Measurements from ENCODE around the gene RAP1GDS1. TPM values are rescaled to one million over a fixed set of nuclear protein-coding genes. Genes with fewer than 3 reads are reported as not detected.

Gene RAP1GDS1
- polyA plus RNA-seq, 1 donor (not counting 4 experiments of a cell fraction or from before 2014, with no cell fraction given) = 58.1 TPM

- no peak for DNase-seq (ENCODE audit: low read depth, low spot score)
- Histone ChIP-seq H3K9ac (ENCODE audit: control insufficient read depth, extremely low read depth, insufficient read depth, low read length) (no peak overlapping the region), H3K79me2 (ENCODE audit: control insufficient read depth, insufficient read depth, low read length) (peaks cover 10% of the 10 kb centered on the region), H2AFZ (ENCODE audit: control insufficient read depth, low read length) (no peak overlapping the region), H3K9me1 (ENCODE audit: control insufficient read depth, extremely low read depth, insufficient read depth, low read length) (peaks cover 2% of the 10 kb centered on the region), H3K4me1 (ENCODE audit: control insufficient read depth, extremely low read depth, insufficient read depth, low read length) (peaks cover 16% of the 10 kb centered on the region), H3K27me3 (ENCODE audit: control insufficient read depth, extremely low read depth, insufficient read depth, low read length) (no peaks in the 10 kb centered on the region), H3K4me3 (ENCODE audit: control insufficient read depth in 2 of 3, extremely low read depth in 1 of 3, insufficient read depth in 2 of 3, low read depth in 1 of 3, low read length in 3 of 3) (no peak overlapping the region), H3K27ac (ENCODE audit: control insufficient read depth, insufficient read depth, low read length) (no peak overlapping the region), H3K36me3 (ENCODE audit: control insufficient read depth in 2 of 2, extremely low read depth in 1 of 2, insufficient read depth in 2 of 2, low read length in 2 of 2) (peaks cover 0 to 3% of the 10 kb centered on the region in 2 experiments), H4K20me1 (ENCODE audit: control insufficient read depth, extremely low read depth, insufficient read depth, low read length) (no peaks in the 10 kb centered on the region), H3K4me2 (ENCODE audit: control insufficient read depth, extremely low read depth, insufficient read depth, low read depth, low read length) (no peak overlapping the region), H3K9me3 (ENCODE audit: control insufficient read depth, low read depth, low read length) (no peaks in the 10 kb centered on the region)
- TF ChIP-seq EZH2 (IDR thresholded peaks at IDR 0.05; ENCODE audit: low read length) = no peak
- dilution Hi-C loops (cut with MboI; ENCODE audit: extremely low pct_ligation_motif_present, low sequenced_read_pairs) = no loop called here
- no peak for FAIRE-seq
Measured at GRCh38 chr4:98490251-98490650, 229.1 kb downstream of the RAP1GDS1 start.

- H3K9ac ChIP-seq (ENCODE audit: control insufficient read depth, extremely low read depth, insufficient read depth, low read length) = no peak overlapping the region
- DNase-seq (ENCODE audit: low read depth, low spot score) = no peak
- peaks cover 10% of the 10 kb centered on the region for H3K79me2 ChIP-seq (ENCODE audit: control insufficient read depth, insufficient read depth, low read length)
- TF ChIP-seq EZH2 (IDR thresholded peaks at IDR 0.05; ENCODE audit: low read length) = no peak
- no peak for TF ChIP-seq CTCF (optimal IDR thresholded peaks at IDR 0.05 in 1 of 3, IDR thresholded peaks at IDR 0.05 in 1 of 3, conservative IDR thresholded peaks at IDR 0.05 in 1 of 3; ENCODE audit: extremely low read depth in 1 of 3, insufficient read depth in 2 of 3, low read length in 3 of 3)
- no peak overlapping the region for H2AFZ ChIP-seq (ENCODE audit: control insufficient read depth, low read length)
- H3K4me1 ChIP-seq (ENCODE audit: control insufficient read depth, extremely low read depth, insufficient read depth, low read length) = peaks cover 16% of the 10 kb centered on the region
- H4K20me1 ChIP-seq (ENCODE audit: control insufficient read depth, extremely low read depth, insufficient read depth, low read length) = no peaks in the 10 kb centered on the region
- peak overlapping the region; percentile 27 for H3K4me2 ChIP-seq (ENCODE audit: control insufficient read depth, extremely low read depth, insufficient read depth, low read depth, low read length)
- no peaks in the 10 kb centered on the region for H3K9me3 ChIP-seq (ENCODE audit: control insufficient read depth, low read depth, low read length)
- H3K36me3 ChIP-seq (ENCODE audit: control insufficient read depth in 2 of 2, extremely low read depth in 1 of 2, insufficient read depth in 2 of 2, low read length in 2 of 2) = peaks cover 0 to 3% of the 10 kb centered on the region in 2 experiments
- dilution Hi-C loops (cut with MboI; ENCODE audit: extremely low pct_ligation_motif_present, low sequenced_read_pairs) = no loop called here
- peaks cover 2% of the 10 kb centered on the region for H3K9me1 ChIP-seq (ENCODE audit: control insufficient read depth, extremely low read depth, insufficient read depth, low read length)
- peak; percentile 69 for FAIRE-seq
- no peak overlapping the region for H3K4me3 ChIP-seq (ENCODE audit: control insufficient read depth in 2 of 3, extremely low read depth in 1 of 3, insufficient read depth in 2 of 3, low read depth in 1 of 3, low read length in 3 of 3)
- no peaks in the 10 kb centered on the region for H3K27me3 ChIP-seq (ENCODE audit: control insufficient read depth, extremely low read depth, insufficient read depth, low read length)
- peak overlapping the region; percentile 45 for H3K27ac ChIP-seq (ENCODE audit: control insufficient read depth, insufficient read depth, low read length)
Measured at GRCh38 chr4:98491899-98492559, 230.8 kb downstream of the RAP1GDS1 start.

- TF ChIP-seq EZH2 (IDR thresholded peaks at IDR 0.05; ENCODE audit: low read length) (no peak), CTCF (optimal IDR thresholded peaks at IDR 0.05 in 1 of 3, IDR thresholded peaks at IDR 0.05 in 1 of 3, conservative IDR thresholded peaks at IDR 0.05 in 1 of 3; ENCODE audit: extremely low read depth in 1 of 3, insufficient read depth in 2 of 3, low read length in 3 of 3) (no peak)
Measured at GRCh38 chr4:98493296-98493695, 232.1 kb downstream of the RAP1GDS1 start.

More at GRCh38 chr4:98493296-98493695, 232.1 kb downstream of the RAP1GDS1 start:
- H3K4me3 ChIP-seq (ENCODE audit: control insufficient read depth in 2 of 3, extremely low read depth in 1 of 3, insufficient read depth in 2 of 3, low read depth in 1 of 3, low read length in 3 of 3) = no peak overlapping the region
- H3K9ac ChIP-seq (ENCODE audit: control insufficient read depth, extremely low read depth, insufficient read depth, low read length) = no peak overlapping the region
- H3K79me2 ChIP-seq (ENCODE audit: control insufficient read depth, insufficient read depth, low read length) = peaks cover 10% of the 10 kb centered on the region
- H3K4me1 ChIP-seq (ENCODE audit: control insufficient read depth, extremely low read depth, insufficient read depth, low read length) = peaks cover 16% of the 10 kb centered on the region
- no peak for DNase-seq (ENCODE audit: low read depth, low spot score)
- H3K27ac ChIP-seq (ENCODE audit: control insufficient read depth, insufficient read depth, low read length) = no peak overlapping the region
- H4K20me1 ChIP-seq (ENCODE audit: control insufficient read depth, extremely low read depth, insufficient read depth, low read length) = no peaks in the 10 kb centered on the region
- no peak overlapping the region for H2AFZ ChIP-seq (ENCODE audit: control insufficient read depth, low read length)
- peaks cover 0 to 3% of the 10 kb centered on the region in 2 experiments for H3K36me3 ChIP-seq (ENCODE audit: control insufficient read depth in 2 of 2, extremely low read depth in 1 of 2, insufficient read depth in 2 of 2, low read length in 2 of 2)
- peaks cover 2% of the 10 kb centered on the region for H3K9me1 ChIP-seq (ENCODE audit: control insufficient read depth, extremely low read depth, insufficient read depth, low read length)
- FAIRE-seq = no peak
- H3K4me2 ChIP-seq (ENCODE audit: control insufficient read depth, extremely low read depth, insufficient read depth, low read depth, low read length) = no peak overlapping the region
- H3K9me3 ChIP-seq (ENCODE audit: control insufficient read depth, low read depth, low read length) = no peaks in the 10 kb centered on the region
- H3K27me3 ChIP-seq (ENCODE audit: control insufficient read depth, extremely low read depth, insufficient read depth, low read length) = no peaks in the 10 kb centered on the region
- dilution Hi-C loops (cut with MboI; ENCODE audit: extremely low pct_ligation_motif_present, low sequenced_read_pairs) = no loop called here
